Erythroblast (primary cell): ENCODE data around the gene FER.

Source experiments
- GATA1 ChIP-seq: IDR thresholded peaks from 2 replicates; pipeline ENCODE4 v1.6.1; 2011; ENCODE audit warnings: low read depth, mild to moderate bottlenecking, control low read depth, low read length, moderate library complexity
- POLR2A ChIP-seq: IDR thresholded peaks from 2 replicates; pipeline ENCODE4 v1.6.1; 2011; ENCODE audit warnings: mild to moderate bottlenecking, low read length

- TF ChIP-seq POLR2A = no peak
- TF ChIP-seq GATA1 = no peak
Observed at GRCh38 chr5:109136906-109137305, 389.2 kb downstream of the FER start.
